Hepatocyte (in vitro differentiated cells): ENCODE measurements around the gene RARB. TPM values are rescaled to one million over a fixed set of nuclear protein-coding genes. Genes with fewer than 3 reads are reported as not detected.
A peak's percentile ranks its signal among the peaks of the same experiment; 100 is the strongest.

Experiments
- DNase-seq: peaks from one replicate; pipeline ENCODE4 v3.0.0-alpha.2; 2016; ENCODE audit warnings: low spot score
- H2AFZ ChIP-seq: fragments of 200-600 bp; sonication (generic); 2 replicates; pipeline ENCODE4 v1.6.0; 2016; ENCODE audit warnings: antibody characterized with exemption, mild to moderate bottlenecking
- H3K27ac ChIP-seq: fragments of 200-600 bp; sonication (generic); 2 replicates; pipeline ENCODE4 v1.5.1; 2016; ENCODE audit warnings: mild to moderate bottlenecking
- H3K27me3 ChIP-seq: fragments of 200-600 bp; sonication (generic); 2 replicates; pipeline ENCODE4 v1.6.1; 2016
- H3K36me3 ChIP-seq: fragments of 200-600 bp; sonication (generic); replicated peaks from 2 replicates; pipeline ENCODE4 v1.5.1; 2016; ENCODE audit warnings: low read depth; ENCODE audit not compliant: insufficient read depth
- H3K4me1 ChIP-seq: fragments of 200-600 bp; sonication (generic); 2 replicates; pipeline ENCODE4 v1.5.1; 2016; ENCODE audit warnings: mild to moderate bottlenecking, moderate library complexity; ENCODE audit not compliant: insufficient read depth
- H3K4me2 ChIP-seq: fragments of 200-600 bp; sonication (generic); 2 replicates; pipeline ENCODE4 v1.6.0; 2016
- H3K4me3 ChIP-seq: fragments of 200-600 bp; sonication (generic); 2 replicates; pipeline ENCODE4 v1.5.1; 2016; ENCODE audit warnings: mild to moderate bottlenecking
- H3K79me2 ChIP-seq: fragments of 200-600 bp; sonication (generic); 2 replicates; pipeline ENCODE4 v1.6.0; 2017; ENCODE audit warnings: mild to moderate bottlenecking
- H3K9me2 ChIP-seq: fragments of 200-600 bp; sonication (generic); replicated peaks from 2 replicates; pipeline ENCODE4 v1.6.0; 2017; ENCODE audit warnings: mild to moderate bottlenecking; ENCODE audit not compliant: insufficient read depth
- H3K9me3 ChIP-seq: fragments of 200-600 bp; sonication (generic); 2 replicates; pipeline ENCODE4 v1.5.1; 2016; ENCODE audit warnings: low read depth, mild to moderate bottlenecking
- H4K20me1 ChIP-seq: fragments of 200-600 bp; sonication (generic); 2 replicates; pipeline ENCODE4 v1.6.0; 2016; ENCODE audit warnings: mild to moderate bottlenecking; ENCODE audit not compliant: insufficient read depth, poor library complexity, severe bottlenecking
- EZH2 ChIP-seq: fragments of 200-600 bp; sonication (generic); IDR thresholded peaks from 2 replicates; pipeline ENCODE4 v1.6.1; 2016; ENCODE audit warnings: antibody characterized with exemption, mild to moderate bottlenecking, borderline replicate concordance
- EZH2phosphoT487 ChIP-seq: fragments of 200-600 bp; sonication (generic); IDR thresholded peaks from one replicate; pipeline ENCODE4 v1.6.1; 2018; ENCODE audit warnings: antibody characterized with exemption, mild to moderate bottlenecking, low read depth, moderate library complexity; ENCODE audit not compliant: unreplicated experiment, severe bottlenecking
- WGBS: methylation state at CpG from one replicate; pipeline ENCODE4 v1.1.6; 2016; ENCODE audit warnings: low lambda C conversion rate; ENCODE audit errors: missing lambda C conversion rate; 5-methylcytosine and 5-hydroxymethylcytosine counted together
- polyA plus RNA-seq: library from polyadenylated mRNA; unstranded; fragments of >200 nt; fragmentation: Nextera tagmentation; extraction: Ambion mirVana; gene quantifications from 2 replicates; pipeline ENCODE4 v1.2.1, GENCODE V29; 2016
- total RNA-seq: library from RNA; depleted of rRNA; stranded (reverse); fragments of >200 nt; gene quantifications from 2 replicates; pipeline ENCODE4 v1.2.3, GENCODE V29; 2014
- TF ChIP-seq, protein P1 (sequence below): fragments of 200-600 bp; sonication (generic); IDR thresholded peaks from 2 replicates; pipeline ENCODE4 v1.5.1; 2016; ENCODE audit warnings: antibody characterized with exemption, mild to moderate bottlenecking; ENCODE audit not compliant: poor library complexity

The RARB gene
- total and polyA plus RNA-seq, 2 experiments from 2014 or later: 22.2 to 30.7 TPM

DNA sequence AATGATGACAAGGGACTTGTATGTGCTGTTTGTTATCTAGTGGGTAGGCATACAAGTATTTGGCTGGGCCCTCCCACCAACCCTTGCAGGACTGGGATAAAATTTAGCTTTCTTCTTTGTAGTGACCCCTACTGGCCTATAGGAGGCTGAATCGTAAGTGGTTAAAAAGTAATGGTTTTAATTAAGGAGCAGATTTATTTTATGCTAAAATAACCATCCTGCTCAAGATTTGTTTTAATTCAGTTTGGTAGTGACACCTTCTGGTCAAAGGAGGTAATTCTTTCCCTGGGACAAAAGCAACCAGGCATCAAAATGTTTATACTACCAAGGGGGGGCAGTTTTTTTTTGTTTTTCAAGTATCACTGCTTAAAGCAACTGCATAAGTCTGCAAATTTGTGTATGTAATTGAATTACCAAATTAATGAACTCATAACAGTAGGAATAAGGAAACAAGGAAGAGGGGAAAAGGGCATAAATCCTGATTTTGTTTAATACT lies 166.0 kb downstream of the RARB start:
- Histone ChIP-seq H3K4me2 (no peak overlapping the region), H3K79me2 (peaks cover 2% of the 10 kb centered on the region), H3K9me3 (no peaks in the 10 kb centered on the region), H2AFZ (no peak overlapping the region), H3K4me3 (no peak overlapping the region), H3K27me3 (no peaks in the 10 kb centered on the region), H3K27ac (peak overlapping the region; percentile 63), H3K4me1 (peaks cover 23% of the 10 kb centered on the region), H3K9me2 (no peaks in the 10 kb centered on the region), H4K20me1 (no peaks in the 10 kb centered on the region), H3K36me3 (no peaks in the 10 kb centered on the region)
- TF ChIP-seq EZH2phosphoT487: no peak
- no peak for TF ChIP-seq EZH2
- TF ChIP-seq, protein P1, sequence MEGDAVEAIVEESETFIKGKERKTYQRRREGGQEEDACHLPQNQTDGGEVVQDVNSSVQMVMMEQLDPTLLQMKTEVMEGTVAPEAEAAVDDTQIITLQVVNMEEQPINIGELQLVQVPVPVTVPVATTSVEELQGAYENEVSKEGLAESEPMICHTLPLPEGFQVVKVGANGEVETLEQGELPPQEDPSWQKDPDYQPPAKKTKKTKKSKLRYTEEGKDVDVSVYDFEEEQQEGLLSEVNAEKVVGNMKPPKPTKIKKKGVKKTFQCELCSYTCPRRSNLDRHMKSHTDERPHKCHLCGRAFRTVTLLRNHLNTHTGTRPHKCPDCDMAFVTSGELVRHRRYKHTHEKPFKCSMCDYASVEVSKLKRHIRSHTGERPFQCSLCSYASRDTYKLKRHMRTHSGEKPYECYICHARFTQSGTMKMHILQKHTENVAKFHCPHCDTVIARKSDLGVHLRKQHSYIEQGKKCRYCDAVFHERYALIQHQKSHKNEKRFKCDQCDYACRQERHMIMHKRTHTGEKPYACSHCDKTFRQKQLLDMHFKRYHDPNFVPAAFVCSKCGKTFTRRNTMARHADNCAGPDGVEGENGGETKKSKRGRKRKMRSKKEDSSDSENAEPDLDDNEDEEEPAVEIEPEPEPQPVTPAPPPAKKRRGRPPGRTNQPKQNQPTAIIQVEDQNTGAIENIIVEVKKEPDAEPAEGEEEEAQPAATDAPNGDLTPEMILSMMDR: peak; percentile 89
- WGBS: 0% methylated on average over 1 of the region's 1 CpG
- peak; percentile 63 for DNase-seq

DNA sequence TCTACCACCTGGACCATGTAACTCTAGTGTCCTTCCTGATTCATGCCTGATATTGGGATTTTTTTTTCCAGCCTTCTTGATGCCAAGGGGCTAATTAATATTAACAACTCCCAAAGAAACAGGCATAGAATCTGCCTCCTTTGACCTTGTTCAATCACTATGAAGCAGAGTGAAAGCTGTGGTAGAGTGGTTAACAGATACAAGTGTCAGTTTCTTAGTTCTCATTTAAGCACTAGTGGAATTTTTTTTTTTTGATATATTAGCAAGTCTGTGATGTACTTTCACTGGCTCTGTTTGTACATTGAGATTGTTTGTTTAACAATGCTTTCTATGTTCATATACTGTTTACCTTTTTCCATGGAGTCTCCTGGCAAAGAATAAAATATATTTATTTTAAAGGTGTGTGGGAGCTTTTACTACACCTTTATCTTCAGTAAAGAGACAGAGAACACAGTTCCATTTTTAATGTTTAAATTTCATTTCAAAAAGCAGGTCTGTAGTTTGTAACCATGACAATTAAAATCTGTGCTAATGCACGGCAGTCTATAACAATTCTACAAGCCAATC lies 169.6 kb downstream of the RARB start:
- Histone ChIP-seq H3K79me2 (peaks cover 2% of the 10 kb centered on the region), H3K36me3 (no peaks in the 10 kb centered on the region), H2AFZ (no peak overlapping the region), H3K27me3 (no peaks in the 10 kb centered on the region), H3K4me1 (peaks cover 18% of the 10 kb centered on the region), H3K9me3 (no peaks in the 10 kb centered on the region), H3K4me3 (no peak overlapping the region), H4K20me1 (no peaks in the 10 kb centered on the region), H3K9me2 (no peaks in the 10 kb centered on the region), H3K27ac (peak overlapping the region; percentile 20), H3K4me2 (no peak overlapping the region)
- DNase-seq: no peak
- TF ChIP-seq EZH2 (no peak), EZH2phosphoT487 (no peak)
- TF ChIP-seq, protein P1: no peak
- 64% methylated on average over 1 of the region's 1 CpG for WGBS

DNA sequence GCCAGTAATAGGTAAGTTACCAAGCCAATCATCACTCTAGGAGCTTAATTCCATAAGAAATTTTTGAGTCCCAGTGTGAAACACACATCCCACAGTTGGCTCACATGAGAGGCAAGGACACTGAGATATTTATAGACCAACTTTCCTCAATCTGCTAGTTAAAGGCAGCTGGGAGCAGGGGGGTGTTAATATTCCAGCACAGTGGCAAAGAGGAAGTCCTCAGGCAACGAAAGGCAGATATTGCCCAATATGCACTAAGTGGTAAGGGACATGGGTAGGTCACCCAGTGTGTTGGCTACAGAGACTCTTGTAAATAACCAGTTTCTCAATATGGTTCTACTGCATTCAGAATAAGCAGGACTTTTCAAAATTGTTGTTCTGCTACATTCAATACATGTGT lies 175.6 kb downstream of the RARB start:
- TF ChIP-seq EZH2phosphoT487 (no peak), EZH2 (no peak)
- TF ChIP-seq, protein P1: no peak
- H3K9me2 ChIP-seq: no peaks in the 10 kb centered on the region
- H3K4me1 ChIP-seq: no peaks in the 10 kb centered on the region
- H3K9me3 ChIP-seq: no peaks in the 10 kb centered on the region
- no peaks in the 10 kb centered on the region for H3K79me2 ChIP-seq
- H3K27me3 ChIP-seq: no peaks in the 10 kb centered on the region
- DNase-seq: no peak
- H2AFZ ChIP-seq: no peak overlapping the region
- H3K4me3 ChIP-seq: no peak overlapping the region
- no peaks in the 10 kb centered on the region for H4K20me1 ChIP-seq
- 68% methylated on average over 1 of the region's 1 CpG for WGBS
- peak overlapping the region; percentile 34 for H3K27ac ChIP-seq
- H3K4me2 ChIP-seq: no peak overlapping the region
- no peaks in the 10 kb centered on the region for H3K36me3 ChIP-seq
